Kidney epithelial cell (primary cell): Measurements from ENCODE around the gene CRYGA. TPM values are rescaled to one million over a fixed set of nuclear protein-coding genes. Genes with fewer than 3 reads are reported as not detected.
"Not testable (repeated sequence)": the region's sequence is repeated elsewhere in the genome, so short reads cannot be mapped to it uniquely, and the experiment has no call there.

ENCODE experiments used
- DNase-seq: peaks from one replicate; pipeline ENCODE4 v3.0.0-alpha.2; 2010; ENCODE audit warnings: low read depth
- H3K27me3 ChIP-seq: 2 replicates; pipeline ENCODE4 v1.6.0; 2011; ENCODE audit warnings: low read length; ENCODE audit not compliant: control insufficient read depth, insufficient read depth
- H3K36me3 ChIP-seq: 2 replicates; pipeline ENCODE4 v1.5.1; 2011; ENCODE audit warnings: low read length; ENCODE audit not compliant: control insufficient read depth, insufficient read depth
- H3K4me3 ChIP-seq: 2 replicates; pipeline ENCODE4 v1.5.1; 2011; ENCODE audit warnings: low read depth, mild to moderate bottlenecking, control low read depth, low read length
- CTCF ChIP-seq: IDR thresholded peaks from 2 replicates; pipeline ENCODE4 v1.5.1; 2011; ENCODE audit warnings: mild to moderate bottlenecking, moderate library complexity, low read length, control low read depth, inconsistent platforms; ENCODE audit not compliant: insufficient read depth, poor library complexity, severe bottlenecking
- total RNA-seq: library from RNA; depleted of rRNA; stranded (reverse); fragments of >200 nt; gene quantifications from 2 replicates; pipeline ENCODE4 v1.2.3, GENCODE V29; 2015

The CRYGA gene
- total RNA-seq, 1 donor from 2014 or later = not detected

GRCh38 chr2:208142925-208143799 lies 20.2 kb downstream of the CRYGA start:
- Histone ChIP-seq H3K27me3 (peaks cover 2% of the 10 kb centered on the region), H3K36me3 (no peaks in the 10 kb centered on the region), H3K4me3 (no peak overlapping the region)
- no peak for TF ChIP-seq CTCF
- DNase-seq = no peak

GRCh38 chr2:208142240-208142924 lies 21.0 kb downstream of the CRYGA start:
- H3K4me3 ChIP-seq = no peak overlapping the region
- H3K36me3 ChIP-seq = no peaks in the 10 kb centered on the region
- no peak for DNase-seq
- peaks cover 2% of the 10 kb centered on the region for H3K27me3 ChIP-seq
- TF ChIP-seq CTCF = no peak

DNA sequence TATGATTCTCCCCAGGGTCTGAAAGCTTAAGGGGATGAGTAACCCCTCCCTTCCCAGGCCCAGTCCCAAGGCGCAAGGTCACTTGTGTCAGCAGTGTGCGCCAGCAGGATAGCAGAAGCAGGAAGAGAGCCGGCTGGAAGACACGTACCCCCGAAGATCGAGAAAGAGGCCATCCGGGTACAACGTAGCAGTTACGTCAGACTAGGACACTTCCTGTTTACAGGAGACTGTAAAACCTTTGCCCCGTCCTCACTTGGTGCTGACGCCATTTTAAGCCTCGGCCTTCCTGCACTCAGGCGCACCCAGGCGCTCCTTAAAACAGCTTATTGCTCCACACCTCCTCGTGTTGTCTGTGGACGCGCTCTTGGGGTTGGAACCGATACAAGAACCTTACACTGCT lies 23.9 kb downstream of the CRYGA start:
- DNase-seq = no peak
- Histone ChIP-seq H3K27me3 (no peaks in the 10 kb centered on the region), H3K36me3 (no peaks in the 10 kb centered on the region), H3K4me3 (no peak overlapping the region)
- no peak for TF ChIP-seq CTCF

DNA sequence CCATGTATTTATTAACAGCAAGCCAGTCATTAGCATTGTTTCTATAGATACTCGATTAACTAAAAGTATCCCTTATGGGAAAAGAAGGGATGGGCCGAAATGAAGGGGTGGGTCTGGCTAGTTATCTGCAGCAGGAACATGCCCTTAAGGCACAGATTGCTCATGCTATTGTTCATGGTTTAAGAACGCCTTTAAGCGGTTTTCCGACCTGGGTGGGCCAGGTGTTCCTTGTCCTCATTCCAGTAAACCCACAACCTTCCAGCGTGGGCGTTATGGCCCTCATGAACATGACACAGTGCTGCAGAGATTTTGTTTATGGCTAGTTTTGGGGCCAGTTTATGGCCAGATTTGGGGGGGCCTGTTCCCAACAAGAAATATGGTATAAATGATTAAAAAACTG lies 25.1 kb downstream of the CRYGA start:
- not testable (repeated sequence) for DNase-seq, H3K27me3 ChIP-seq, H3K4me3 ChIP-seq, H3K36me3 ChIP-seq

DNA sequence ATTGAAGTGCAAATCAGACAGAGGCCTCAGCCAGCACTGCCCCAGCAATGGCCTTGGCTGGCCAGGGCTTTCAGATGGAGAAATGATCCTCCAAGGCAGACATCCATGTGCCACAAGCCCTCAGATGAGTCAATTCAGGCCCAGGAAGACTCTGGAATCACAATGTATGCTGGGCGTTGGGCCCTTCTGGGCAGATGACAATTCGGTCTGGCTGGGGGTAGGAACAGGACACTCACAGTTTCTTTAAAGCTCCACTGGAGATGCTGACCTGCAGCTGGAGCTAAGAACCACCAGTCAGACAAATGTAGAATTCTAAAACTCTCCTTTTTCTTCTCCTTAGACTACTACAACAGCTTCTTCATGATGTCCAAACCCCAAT lies 26.7 kb downstream of the CRYGA start:
- H3K27me3 ChIP-seq = no peaks in the 10 kb centered on the region
- no peak for TF ChIP-seq CTCF

DNA sequence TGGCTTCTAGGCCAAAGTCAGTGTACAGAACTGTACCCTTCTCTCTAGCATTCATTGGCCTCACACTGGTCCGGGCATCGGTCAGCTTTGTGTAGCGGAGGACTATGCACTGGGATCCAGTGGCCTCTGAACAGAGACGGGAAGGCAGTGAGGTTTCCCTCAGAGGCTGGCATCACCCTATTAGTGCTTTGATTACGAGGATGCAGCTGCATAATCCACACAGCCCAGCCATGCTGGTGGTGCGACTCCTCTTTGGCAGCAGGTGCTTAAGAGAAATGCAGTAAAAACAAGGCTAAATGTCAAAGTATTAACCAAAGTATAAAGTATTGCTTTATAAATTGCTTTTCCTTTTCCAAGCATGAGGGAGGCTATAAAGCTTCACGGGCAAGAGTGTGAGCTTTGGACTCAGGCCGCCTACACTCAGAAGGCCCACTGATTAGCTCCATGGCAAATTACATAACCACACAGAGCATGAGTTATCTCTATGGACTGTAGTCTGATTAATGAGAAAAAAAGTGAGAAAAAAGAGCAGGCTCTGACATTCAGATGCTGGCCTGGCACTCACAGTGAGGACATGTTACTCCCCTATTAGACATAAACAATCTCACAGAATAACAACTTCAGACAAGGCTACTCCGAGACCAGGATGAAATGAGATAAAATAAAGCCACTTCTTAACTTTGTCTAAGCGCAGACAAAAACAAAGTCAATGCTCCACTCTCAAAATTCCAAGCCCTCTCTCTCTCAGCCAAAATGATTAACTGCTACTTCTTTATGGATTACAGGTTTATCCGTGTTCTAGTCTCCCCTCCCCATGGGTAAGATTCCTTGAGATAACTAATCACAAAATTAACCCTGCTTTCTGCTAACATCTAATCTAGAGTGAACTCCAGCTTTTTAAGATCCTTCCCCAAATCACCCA lies 27.3 kb downstream of the CRYGA start:
- no peak overlapping the region for H3K4me3 ChIP-seq
- no peaks in the 10 kb centered on the region for H3K27me3 ChIP-seq
- TF ChIP-seq CTCF = no peak
- DNase-seq = no peak
- H3K36me3 ChIP-seq = no peaks in the 10 kb centered on the region

More for the DNA sequence above, 26.7 kb downstream of the CRYGA start:
- no peak for DNase-seq
- Histone ChIP-seq H3K4me3 (no peak overlapping the region), H3K36me3 (no peaks in the 10 kb centered on the region)
